Ammon's horn (tissue), 1 donor: Measurements from ENCODE around the gene ADCYAP1R1.

ENCODE experiments used
- DNase-seq: peaks from one replicate; pipeline ENCODE4 v3.0.0-alpha.2; 2016; ENCODE audit warnings: low spot score

The ADCYAP1R1 gene

DNA sequence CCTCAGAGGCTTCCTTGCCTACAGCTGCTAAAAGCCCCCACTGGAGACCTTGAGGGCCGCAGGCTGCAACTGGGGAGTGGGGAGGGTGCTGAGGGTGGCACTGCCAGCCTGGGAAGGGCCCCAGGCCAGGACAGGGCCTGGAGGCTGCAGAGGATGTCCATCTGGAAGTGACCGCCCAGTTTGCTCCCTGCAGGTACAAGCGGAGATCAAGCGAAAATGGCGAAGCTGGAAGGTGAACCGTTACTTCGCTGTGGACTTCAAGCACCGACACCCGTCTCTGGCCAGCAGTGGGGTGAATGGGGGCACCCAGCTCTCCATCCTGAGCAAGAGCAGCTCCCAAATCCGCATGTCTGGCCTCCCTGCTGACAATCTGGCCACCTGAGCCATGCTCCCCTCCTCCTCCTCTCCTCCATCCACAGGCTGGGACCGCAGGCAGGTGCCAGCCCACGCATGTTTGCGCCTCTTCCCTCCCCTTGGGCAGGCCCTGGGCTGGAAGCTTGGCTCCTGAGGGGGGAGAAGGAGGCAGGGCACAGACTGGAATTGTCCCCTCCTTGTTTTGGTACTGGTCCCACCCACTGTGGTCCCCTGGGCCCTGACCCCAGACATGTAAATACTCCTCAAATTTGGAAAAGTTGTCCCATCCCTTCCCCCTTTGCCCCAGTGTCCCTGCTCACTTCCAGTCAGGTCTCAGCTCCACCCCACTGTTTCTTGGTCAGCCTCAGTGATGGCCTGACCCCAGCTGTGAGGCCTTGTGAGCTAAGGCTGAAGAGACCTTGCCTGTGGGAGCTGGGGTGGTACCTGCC, 54.4 kb downstream of the ADCYAP1R1 start:
- no peak for DNase-seq

GRCh38 chr7:31107106-31108090, 55.3 kb downstream of the ADCYAP1R1 start:
- DNase-seq, result no peak

DNA sequence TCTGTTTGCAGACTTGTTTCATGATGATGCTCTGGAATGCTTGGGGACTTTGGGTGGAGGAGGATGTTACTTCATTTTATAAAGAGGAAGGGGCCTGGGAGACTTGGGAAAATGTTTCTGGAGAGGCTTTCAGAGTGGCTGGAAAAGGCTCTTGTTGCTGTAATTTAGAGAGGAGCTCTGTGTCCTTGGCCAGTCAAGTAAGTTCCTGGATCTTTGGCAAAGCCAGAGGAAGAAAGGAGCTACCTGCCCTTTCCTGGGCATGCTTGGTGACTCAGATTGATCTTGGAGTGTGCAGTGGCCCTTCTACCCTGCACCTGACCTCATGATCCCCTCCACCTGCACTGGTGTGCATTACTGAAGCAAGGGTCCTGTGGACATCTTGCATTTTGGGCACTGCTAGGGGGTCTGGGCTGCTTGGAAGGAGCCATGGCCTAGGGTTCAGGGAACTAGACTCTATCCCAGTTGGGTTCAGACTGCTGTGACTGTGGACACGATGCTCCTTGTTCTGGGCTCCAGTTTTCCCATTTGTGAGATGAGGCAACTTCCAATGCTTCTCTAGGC, 56.1 kb downstream of the ADCYAP1R1 start:
- no peak for DNase-seq

DNA sequence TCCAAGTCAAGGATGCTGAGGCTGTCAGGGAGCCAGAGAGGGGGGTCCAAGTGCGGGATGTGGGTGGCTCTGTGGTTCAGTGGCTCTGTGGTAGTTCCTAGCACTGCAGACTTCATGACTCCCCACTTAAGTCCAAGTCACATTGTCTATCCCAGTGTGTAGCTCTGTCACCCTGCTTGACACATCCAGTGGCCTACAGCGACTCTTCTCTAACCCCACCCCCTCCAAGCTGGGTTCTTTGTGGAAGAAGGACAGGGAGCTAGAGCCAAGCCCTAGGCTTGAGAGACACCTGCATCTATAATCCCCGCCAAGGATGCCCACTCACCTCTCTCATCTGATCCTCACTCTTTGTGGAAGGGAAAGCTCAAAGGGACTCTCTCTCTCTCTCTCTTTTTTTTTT, 57.6 kb downstream of the ADCYAP1R1 start:
- no peak for DNase-seq

GRCh38 chr7:31110331-31111108, 58.4 kb downstream of the ADCYAP1R1 start:
- DNase-seq, result no peak

DNA sequence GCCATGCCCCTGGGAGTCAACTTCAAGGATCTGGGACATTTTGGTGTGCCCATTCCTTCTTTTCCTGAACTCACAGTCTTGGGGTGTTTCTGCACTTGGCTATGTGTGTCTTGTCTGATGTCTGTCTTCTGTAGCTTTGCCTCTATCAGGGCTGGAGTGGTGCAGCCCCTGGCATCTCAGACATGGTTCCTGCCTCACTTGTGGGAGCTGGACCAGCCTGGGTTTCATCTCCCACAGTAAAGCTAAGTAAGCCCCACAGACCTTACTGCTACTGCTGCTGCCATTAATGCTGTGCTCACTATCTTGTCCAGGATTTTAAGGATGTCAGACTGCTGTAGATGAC, 59.0 kb downstream of the ADCYAP1R1 start:
- DNase-seq, result no peak

- DNase-seq, result no peak
Observed at GRCh38 chr7:31113660-31114059, 61.6 kb downstream of the ADCYAP1R1 start.

DNA sequence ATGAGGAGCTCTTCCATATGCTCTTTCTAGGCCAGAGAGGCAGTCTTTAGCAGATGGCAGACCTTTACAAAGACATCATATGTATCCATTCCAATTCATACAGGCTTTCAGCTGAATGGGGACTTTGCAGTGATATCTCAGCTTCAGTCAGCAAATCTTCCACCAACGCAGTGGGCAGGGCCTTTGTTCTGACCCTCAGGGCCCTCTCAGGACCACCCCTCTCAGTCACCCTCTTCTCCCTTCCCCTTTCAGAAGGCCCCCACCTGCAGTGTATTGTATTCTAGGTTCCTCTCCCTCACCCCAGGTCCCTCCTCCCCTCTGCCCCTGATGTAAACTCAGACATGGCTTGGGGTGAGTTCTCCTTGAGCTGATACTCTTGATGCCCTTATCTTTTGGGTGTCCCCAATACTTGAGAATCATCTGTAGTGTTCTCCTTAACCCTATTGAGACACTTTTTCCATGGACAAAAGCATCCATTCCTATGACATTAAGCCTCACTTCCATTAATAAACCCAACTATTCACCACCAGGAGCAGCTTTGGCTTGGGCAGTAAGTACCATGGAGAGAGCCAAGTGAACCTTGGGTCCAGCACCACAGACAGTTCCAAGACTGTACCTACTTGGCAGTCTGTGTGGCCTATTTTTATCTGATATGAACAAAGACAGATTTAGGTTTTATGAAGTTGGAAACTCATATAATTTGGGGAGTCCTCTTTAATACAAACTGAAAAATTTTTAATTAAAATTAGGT, 62.7 kb downstream of the ADCYAP1R1 start:
- no peak for DNase-seq

GRCh38 chr7:31116615-31117014, 64.5 kb downstream of the ADCYAP1R1 start:
- no peak for DNase-seq

GRCh38 chr7:31119249-31119648, 67.1 kb downstream of the ADCYAP1R1 start:
- DNase-seq, result no peak

- DNase-seq, result no peak
Observed at GRCh38 chr7:31120800-31121513, 68.8 kb downstream of the ADCYAP1R1 start.

GRCh38 chr7:31121601-31122000, 69.5 kb downstream of the ADCYAP1R1 start:
- no peak for DNase-seq

DNA sequence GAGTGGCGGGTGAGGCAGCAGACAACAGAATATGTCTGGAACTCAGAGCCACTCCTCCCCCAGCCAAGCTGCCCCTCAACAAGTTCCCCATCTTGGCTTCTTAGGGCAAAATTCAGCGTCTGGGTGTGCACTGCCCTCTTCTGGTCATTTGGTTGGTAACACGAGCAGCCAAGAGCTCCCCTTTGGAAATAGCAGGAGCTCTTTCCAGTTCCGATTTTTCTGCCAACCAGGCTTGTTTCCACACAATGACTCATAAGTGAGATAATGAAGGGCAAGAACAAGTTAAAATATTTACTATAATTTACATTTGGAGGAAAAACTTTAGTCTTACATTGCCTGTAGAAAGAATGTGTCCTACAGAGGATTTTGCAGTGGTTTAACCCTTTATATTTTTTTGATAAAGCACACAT, 70.5 kb downstream of the ADCYAP1R1 start:
- DNase-seq, result peak; percentile 90

DNA sequence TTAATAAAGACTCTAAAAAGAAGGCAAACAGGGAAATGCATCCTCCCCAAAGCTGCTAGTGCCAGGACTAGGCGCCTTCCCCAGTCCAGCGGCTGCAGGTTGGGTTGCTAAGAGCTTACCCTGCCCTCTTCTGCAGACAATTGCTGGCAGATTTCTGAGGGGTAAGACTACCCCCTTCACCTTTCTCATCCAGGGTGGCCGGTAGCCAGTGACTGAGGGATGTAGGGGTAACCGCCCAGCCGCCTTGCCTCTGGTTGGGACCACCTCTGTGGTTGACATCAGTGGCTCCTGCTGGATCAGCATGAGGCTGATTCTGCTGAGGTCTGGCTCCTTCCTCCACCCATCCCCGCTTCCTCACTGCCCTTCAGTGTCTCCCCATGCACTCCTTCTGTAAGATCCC, 71.2 kb downstream of the ADCYAP1R1 start:
- no peak for DNase-seq

GRCh38 chr7:31123726-31124125, 71.6 kb downstream of the ADCYAP1R1 start:
- DNase-seq, result no peak

DNA sequence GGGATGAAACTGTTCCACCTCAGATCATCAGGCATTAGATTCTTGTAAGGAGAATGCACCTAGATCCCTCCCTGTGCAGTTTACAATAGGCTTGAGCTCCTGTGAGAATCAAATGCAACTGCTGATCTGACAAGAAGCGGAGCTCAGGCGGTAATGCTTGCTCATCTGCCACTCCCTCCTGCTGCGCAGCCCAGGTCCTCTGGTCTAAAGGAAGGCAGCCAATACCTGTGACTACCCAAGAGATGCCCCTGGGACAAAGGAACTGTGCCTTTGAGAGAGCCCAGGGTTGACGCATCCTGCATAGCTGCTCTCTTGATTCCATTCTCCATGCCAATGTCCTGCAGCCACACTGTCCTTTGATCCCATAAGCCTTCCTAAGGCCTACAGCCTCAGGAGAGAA, 73.1 kb downstream of the ADCYAP1R1 start:
- DNase-seq, result no peak

DNA sequence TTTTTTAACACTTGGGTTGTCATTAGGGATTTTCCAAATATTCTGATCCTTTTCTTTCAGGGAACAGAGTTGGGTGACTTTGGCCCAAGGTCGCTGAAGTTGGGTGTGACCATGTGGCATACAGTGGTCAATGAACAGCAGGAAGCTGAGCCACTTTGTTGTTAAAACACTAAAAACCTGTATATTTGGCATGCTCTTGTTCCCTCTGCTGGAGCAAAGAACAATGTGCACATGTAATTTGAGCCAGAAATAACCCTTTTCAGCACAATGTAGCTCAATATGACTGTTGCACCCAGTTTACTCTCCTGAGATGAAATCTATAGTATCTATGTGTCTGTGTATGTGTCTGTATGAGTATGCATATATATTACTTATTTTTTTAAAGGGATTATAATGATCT, 74.9 kb downstream of the ADCYAP1R1 start:
- no peak for DNase-seq

DNA sequence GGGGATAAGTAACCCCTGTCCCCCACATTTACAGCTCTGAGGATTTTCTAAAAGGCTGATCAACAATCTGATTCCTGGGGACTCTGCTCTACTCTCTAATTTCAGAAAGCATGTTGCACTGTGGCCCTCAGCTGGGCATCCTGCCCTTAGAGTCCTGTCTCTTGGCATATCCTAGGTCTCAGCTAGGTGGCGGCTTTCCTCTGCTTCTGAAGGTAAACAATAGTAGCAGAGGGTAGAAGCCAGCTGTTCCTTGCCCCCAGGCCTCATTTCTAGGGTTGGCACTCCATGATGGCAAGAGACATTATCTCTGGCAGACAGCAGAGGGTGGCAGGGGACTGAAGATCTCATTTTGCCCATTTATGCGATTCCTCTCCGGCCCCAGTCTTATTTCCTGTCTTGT, 77.0 kb downstream of the ADCYAP1R1 start:
- DNase-seq, result no peak

DNA sequence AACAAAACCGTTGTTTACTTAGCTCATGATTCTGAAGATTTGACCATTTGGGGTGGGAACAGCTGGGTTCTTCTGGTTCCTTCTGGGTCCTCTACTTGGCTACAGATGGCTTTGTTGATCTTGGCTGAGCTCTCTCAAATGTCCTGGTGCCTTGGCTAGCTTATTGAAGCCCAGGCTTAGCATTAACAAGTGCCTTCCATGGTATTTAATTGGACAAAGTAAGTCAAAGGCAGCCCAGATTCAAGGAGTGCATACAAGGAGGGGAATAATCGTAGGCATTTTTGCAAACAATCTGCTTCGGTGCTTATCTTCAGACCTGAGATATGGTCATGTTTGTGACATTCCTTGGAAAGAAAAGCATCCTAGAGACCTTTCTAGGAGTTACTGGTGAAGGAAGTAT, 81.4 kb downstream of the ADCYAP1R1 start:
- DNase-seq, result no peak
